Rectal smooth muscle tissue (tissue), 1 donor: ENCODE results near the gene NCAPG2.

Experiments
- H3K27ac ChIP-seq: one replicate; pipeline ENCODE4 v1.7.0; 2013; ENCODE audit warnings: low read depth, low read length, inconsistent platforms
- H3K27me3 ChIP-seq: one replicate; pipeline ENCODE4 v1.7.0; 2013; ENCODE audit warnings: low read length; ENCODE audit not compliant: control insufficient read depth, insufficient read depth
- H3K36me3 ChIP-seq: one replicate; pipeline ENCODE4 v1.7.0; 2013; ENCODE audit warnings: low read length; ENCODE audit not compliant: control insufficient read depth, insufficient read depth
- H3K4me1 ChIP-seq: one replicate; pipeline ENCODE4 v1.7.0; 2013; ENCODE audit warnings: low read length; ENCODE audit not compliant: control insufficient read depth, insufficient read depth
- H3K4me3 ChIP-seq: one replicate; pipeline ENCODE4 v1.7.0; 2013; ENCODE audit warnings: low read length
- H3K9ac ChIP-seq: one replicate; pipeline ENCODE4 v1.7.0; 2013; ENCODE audit warnings: low read length

The NCAPG2 gene

GRCh38 chr7:158606129-158606528 lies 98.5 kb downstream of the NCAPG2 start:
- Histone ChIP-seq H3K27me3 (no peaks in the 10 kb centered on the region), H3K36me3 (no peaks in the 10 kb centered on the region), H3K9ac (no peak overlapping the region), H3K4me1 (no peaks in the 10 kb centered on the region), H3K4me3 (no peak overlapping the region), H3K27ac (no peak overlapping the region)

GRCh38 chr7:158603773-158604755 lies 100.5 kb downstream of the NCAPG2 start:
- H3K4me3 ChIP-seq, result no peak overlapping the region
- H3K36me3 ChIP-seq, result no peaks in the 10 kb centered on the region
- H3K4me1 ChIP-seq, result no peaks in the 10 kb centered on the region
- H3K9ac ChIP-seq, result no peak overlapping the region
- no peaks in the 10 kb centered on the region for H3K27me3 ChIP-seq
- no peak overlapping the region for H3K27ac ChIP-seq

DNA sequence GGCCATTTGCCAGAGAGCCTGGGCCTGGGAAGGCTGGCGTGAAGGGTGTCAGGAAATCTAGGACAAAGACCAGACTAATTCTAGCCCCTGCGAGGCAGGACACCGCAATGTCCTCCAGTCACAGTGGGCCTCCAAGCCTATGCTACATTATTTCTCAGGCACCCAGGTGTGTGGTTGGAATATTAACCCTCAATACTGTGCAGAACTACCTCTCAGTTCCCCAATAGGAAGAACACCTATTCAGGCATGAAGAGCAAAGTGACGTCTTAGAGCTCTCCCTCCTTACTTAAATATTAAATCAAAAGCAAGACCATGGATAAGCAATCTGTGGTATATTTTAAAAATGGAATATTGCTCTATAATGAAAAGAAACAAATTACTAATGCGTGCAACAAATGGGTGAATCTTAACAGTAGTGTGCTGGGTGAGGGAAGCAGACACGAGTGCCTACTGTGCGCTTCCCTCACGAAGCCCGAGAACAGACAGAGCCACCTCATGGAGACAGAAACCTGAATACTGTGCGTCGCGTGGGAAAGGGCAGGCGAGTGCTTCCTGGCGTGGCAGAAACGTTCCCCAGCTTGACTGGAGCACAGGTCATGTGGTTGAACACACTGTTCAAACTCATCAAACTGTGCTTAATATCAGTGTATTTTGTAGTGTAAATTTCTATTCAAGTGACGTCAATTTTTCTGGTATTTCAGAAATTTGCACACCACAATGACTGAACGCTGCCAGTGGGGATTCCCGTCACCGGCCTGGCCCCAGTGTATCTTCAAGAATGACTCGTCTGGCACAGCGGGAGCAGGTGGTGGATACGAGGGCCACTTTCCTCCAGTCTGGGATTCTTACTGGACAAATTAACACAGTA lies 101.5 kb downstream of the NCAPG2 start:
- Histone ChIP-seq H3K36me3 (no peaks in the 10 kb centered on the region), H3K4me1 (no peaks in the 10 kb centered on the region), H3K4me3 (no peak overlapping the region), H3K9ac (no peak overlapping the region), H3K27ac (no peak overlapping the region), H3K27me3 (no peaks in the 10 kb centered on the region)

DNA sequence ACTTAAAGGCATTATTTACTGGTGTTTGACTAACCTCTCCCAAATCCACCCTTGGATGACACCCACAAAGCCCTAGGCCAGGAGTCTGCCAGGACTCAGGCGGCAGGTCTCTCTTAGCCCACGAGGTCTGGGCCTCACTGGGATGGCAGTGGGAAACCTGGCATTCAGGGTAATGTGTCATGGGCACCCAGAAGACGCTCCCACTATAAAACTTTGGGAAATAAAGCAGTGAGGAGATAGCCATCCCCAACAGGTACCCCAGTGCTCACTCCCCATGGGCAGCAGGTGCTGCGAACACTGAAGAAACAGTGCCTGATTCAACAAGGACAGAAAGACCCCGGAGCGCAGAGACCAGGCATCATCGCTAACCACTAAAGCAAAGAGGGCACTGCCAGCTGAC lies 102.6 kb downstream of the NCAPG2 start:
- no peaks in the 10 kb centered on the region for H3K36me3 ChIP-seq
- no peak overlapping the region for H3K9ac ChIP-seq
- no peak overlapping the region for H3K27ac ChIP-seq
- no peaks in the 10 kb centered on the region for H3K4me1 ChIP-seq
- H3K27me3 ChIP-seq, result no peaks in the 10 kb centered on the region
- no peak overlapping the region for H3K4me3 ChIP-seq

DNA sequence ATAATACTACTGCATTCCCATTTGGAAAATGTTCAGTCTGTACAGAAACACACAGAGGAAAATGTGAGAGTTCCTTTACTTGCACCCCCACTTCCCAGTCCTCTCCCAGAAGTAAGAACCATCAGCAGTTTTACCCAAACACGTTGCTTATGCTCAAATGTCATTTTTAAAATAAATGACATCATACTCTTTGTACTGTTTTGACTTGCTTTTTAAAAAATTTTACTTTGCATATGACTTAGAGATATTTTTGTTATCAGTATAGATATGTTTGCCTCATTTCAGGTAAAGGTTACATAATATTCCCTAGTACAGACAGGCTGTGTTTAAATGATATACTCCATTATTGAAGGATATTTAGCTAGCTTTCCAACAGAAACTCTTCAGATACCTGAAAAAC lies 103.5 kb downstream of the NCAPG2 start:
- Histone ChIP-seq H3K27me3 (no peaks in the 10 kb centered on the region), H3K4me1 (no peaks in the 10 kb centered on the region)

GRCh38 chr7:158596745-158597144 lies 107.9 kb downstream of the NCAPG2 start:
- Histone ChIP-seq H3K27ac (no peak overlapping the region), H3K4me3 (no peak overlapping the region), H3K27me3 (no peaks in the 10 kb centered on the region), H3K4me1 (no peaks in the 10 kb centered on the region), H3K9ac (no peak overlapping the region), H3K36me3 (no peaks in the 10 kb centered on the region)

More for the DNA sequence above, 103.5 kb downstream of the NCAPG2 start:
- Histone ChIP-seq H3K9ac (no peak overlapping the region), H3K4me3 (no peak overlapping the region), H3K36me3 (no peaks in the 10 kb centered on the region), H3K27ac (no peak overlapping the region)

GRCh38 chr7:158596309-158596708 lies 108.3 kb downstream of the NCAPG2 start:
- no peak overlapping the region for H3K4me3 ChIP-seq
- H3K27me3 ChIP-seq, result no peaks in the 10 kb centered on the region
- H3K9ac ChIP-seq, result no peak overlapping the region
- no peaks in the 10 kb centered on the region for H3K36me3 ChIP-seq
- no peak overlapping the region for H3K27ac ChIP-seq
- no peaks in the 10 kb centered on the region for H3K4me1 ChIP-seq

GRCh38 chr7:158595068-158595467 lies 109.5 kb downstream of the NCAPG2 start:
- no peaks in the 10 kb centered on the region for H3K4me1 ChIP-seq
- H3K27me3 ChIP-seq, result no peaks in the 10 kb centered on the region
- H3K27ac ChIP-seq, result no peak overlapping the region
- no peak overlapping the region for H3K4me3 ChIP-seq
- no peaks in the 10 kb centered on the region for H3K36me3 ChIP-seq
- no peak overlapping the region for H3K9ac ChIP-seq

DNA sequence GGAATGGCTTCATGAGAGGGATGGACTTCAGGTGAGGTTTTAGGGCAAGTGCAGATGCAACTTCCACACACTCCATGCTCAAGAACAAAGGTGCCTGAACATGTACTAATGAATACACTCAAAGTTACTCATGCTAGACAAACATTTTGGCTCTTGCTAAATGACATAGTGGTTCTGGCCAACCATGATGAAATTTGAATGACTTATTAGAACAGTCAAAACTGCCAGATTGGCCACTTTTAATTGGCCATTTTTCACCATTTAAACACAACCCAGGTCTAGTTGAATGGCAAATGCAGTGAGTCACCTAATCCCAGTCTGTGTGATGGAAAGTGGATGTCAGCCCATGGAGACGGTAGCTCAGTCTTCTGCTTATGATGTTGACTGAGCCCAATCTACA lies 112.1 kb downstream of the NCAPG2 start:
- Histone ChIP-seq H3K27me3 (no peaks in the 10 kb centered on the region), H3K27ac (no peak overlapping the region), H3K4me3 (no peak overlapping the region), H3K36me3 (no peaks in the 10 kb centered on the region), H3K9ac (no peak overlapping the region), H3K4me1 (no peaks in the 10 kb centered on the region)

DNA sequence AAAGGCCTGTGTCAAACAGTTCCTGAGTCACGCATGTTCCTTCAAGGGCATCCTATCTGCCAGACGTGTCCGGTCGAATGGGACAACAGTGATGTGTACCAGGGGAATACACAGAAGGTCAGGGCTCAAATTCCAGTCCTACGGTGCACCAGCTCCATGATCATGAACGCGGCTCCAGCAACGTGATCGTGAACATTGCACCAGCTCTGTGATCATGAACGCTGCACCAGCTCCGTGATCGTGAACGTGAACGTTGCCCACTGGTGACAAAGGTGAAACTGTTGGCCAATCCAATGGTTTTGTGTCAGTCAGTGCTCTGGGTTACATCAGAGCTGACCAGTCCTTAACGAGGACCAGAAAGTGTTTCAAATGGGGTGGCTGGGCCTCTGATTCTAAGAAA lies 112.7 kb downstream of the NCAPG2 start:
- Histone ChIP-seq H3K27ac (no peak overlapping the region), H3K4me1 (no peaks in the 10 kb centered on the region), H3K4me3 (no peak overlapping the region), H3K27me3 (no peaks in the 10 kb centered on the region), H3K9ac (no peak overlapping the region), H3K36me3 (no peaks in the 10 kb centered on the region)

GRCh38 chr7:158590181-158590530 lies 114.4 kb downstream of the NCAPG2 start:
- H3K27ac ChIP-seq, result no peak overlapping the region
- peaks cover 4% of the 10 kb centered on the region for H3K27me3 ChIP-seq
- H3K36me3 ChIP-seq, result no peaks in the 10 kb centered on the region
- no peak overlapping the region for H3K9ac ChIP-seq
- H3K4me1 ChIP-seq, result peaks cover 7% of the 10 kb centered on the region
- H3K4me3 ChIP-seq, result no peak overlapping the region

- no peak overlapping the region for H3K27ac ChIP-seq
- H3K4me3 ChIP-seq, result no peak overlapping the region
- peaks cover 7% of the 10 kb centered on the region for H3K27me3 ChIP-seq
- no peak overlapping the region for H3K9ac ChIP-seq
- peaks cover 7% of the 10 kb centered on the region for H3K4me1 ChIP-seq
- no peaks in the 10 kb centered on the region for H3K36me3 ChIP-seq
These were observed 115.0 kb downstream of the NCAPG2 start for GRCh38 chr7:158589653-158590052.
